NOMO-1 (cell line): ENCODE results near the gene CELA2A.
"Not testable (repeated sequence)": the region's sequence is repeated elsewhere in the genome, so short reads cannot be mapped to it uniquely, and the experiment has no call there.

ENCODE experiments used
- DNase-seq, 2 experiments: peaks; one replicate each; lab custom pipeline; 2025; ENCODE audit not compliant: unreplicated experiment in 2 of 2; lab: John Stamatoyannopoulos, UW

CELA2A gene

GRCh38 chr1:15463926-15464322, 7.4 kb downstream of the CELA2A start:
- not testable (repeated sequence) for DNase-seq

- DNase-seq: peak in 1 of 2 experiments; percentile 15
Observed at GRCh38 chr1:15465674-15466073, 9.1 kb downstream of the CELA2A start.

- not testable (repeated sequence) for DNase-seq
Observed at GRCh38 chr1:15466955-15467625, 10.6 kb downstream of the CELA2A start.

- no peak for DNase-seq
Observed at GRCh38 chr1:15468145-15468544, 11.6 kb downstream of the CELA2A start.

GRCh38 chr1:15469361-15469760, 12.8 kb downstream of the CELA2A start:
- DNase-seq: no peak

- not testable (repeated sequence) for DNase-seq
Observed at GRCh38 chr1:15469821-15470448, 13.4 kb downstream of the CELA2A start.

- DNase-seq: not testable (repeated sequence)
Observed at GRCh38 chr1:15471067-15471466, 14.5 kb downstream of the CELA2A start.

- DNase-seq: not testable (repeated sequence)
Observed at GRCh38 chr1:15471723-15472122, 15.2 kb downstream of the CELA2A start.

GRCh38 chr1:15472587-15472986, 16.1 kb downstream of the CELA2A start:
- no peak for DNase-seq

GRCh38 chr1:15475752-15476314, 19.3 kb downstream of the CELA2A start, which contains the start of gene CELA2B:
Gene CELA2B, plus strand, starts transcription at chr1:15476104. Its CDS starts 22 bp downstream, at chr1:15476126.
- DNase-seq: no peak

GRCh38 chr1:15476927-15477326, 20.4 kb downstream of the CELA2A start:
- no peak for DNase-seq

GRCh38 chr1:15477646-15478212, 21.2 kb downstream of the CELA2A start:
- DNase-seq: no peak

GRCh38 chr1:15479654-15480347, 23.3 kb downstream of the CELA2A start:
- no peak for DNase-seq

- DNase-seq: not testable (repeated sequence)
Observed at GRCh38 chr1:15482455-15482854, 25.9 kb downstream of the CELA2A start.

- DNase-seq: not testable (repeated sequence)
Observed at GRCh38 chr1:15482983-15483543, 26.5 kb downstream of the CELA2A start.

GRCh38 chr1:15483971-15484370, 27.4 kb downstream of the CELA2A start:
- DNase-seq: no peak

GRCh38 chr1:15484443-15484842, 27.9 kb downstream of the CELA2A start:
- DNase-seq: not testable (repeated sequence)

GRCh38 chr1:15485636-15486035, 29.1 kb downstream of the CELA2A start:
- no peak for DNase-seq

- not testable (repeated sequence) for DNase-seq
Observed at GRCh38 chr1:15486844-15487610, 30.5 kb downstream of the CELA2A start.

- no peak for DNase-seq
Observed at GRCh38 chr1:15488371-15488770, 31.8 kb downstream of the CELA2A start.
